HG03103 (cell line): Measurements from ENCODE around the gene MEPCE.
A peak's percentile ranks its signal among the peaks of the same experiment; 100 is the strongest.

Experiments used
- ATAC-seq: cut with Tn5 transposase; IDR thresholded peaks from one replicate; pipeline ENCODE4 v1.9.1; 2021; ENCODE audit warnings: low read depth; ENCODE audit not compliant: unreplicated experiment

MEPCE gene

DNA sequence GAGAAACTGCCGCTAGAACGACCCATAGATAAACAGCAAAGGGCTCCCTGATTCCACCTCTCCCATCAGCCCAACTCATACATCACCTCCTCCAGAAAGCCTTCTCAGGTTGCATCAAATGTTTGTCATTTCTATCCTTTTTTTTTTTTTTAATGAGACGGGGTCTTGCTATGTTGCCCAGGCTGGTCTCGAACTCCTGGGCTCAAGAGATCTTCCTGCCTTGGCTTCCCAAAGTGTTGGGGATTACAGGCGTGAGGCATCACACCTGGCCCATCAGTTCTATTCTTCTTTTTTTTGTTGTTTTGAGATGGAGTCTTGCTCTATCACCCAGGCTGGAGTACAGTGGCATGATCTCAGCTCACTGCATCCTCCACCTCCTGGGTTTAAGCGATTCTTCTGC is 27.4 kb downstream of the MEPCE start:
- ATAC-seq: no peak

DNA sequence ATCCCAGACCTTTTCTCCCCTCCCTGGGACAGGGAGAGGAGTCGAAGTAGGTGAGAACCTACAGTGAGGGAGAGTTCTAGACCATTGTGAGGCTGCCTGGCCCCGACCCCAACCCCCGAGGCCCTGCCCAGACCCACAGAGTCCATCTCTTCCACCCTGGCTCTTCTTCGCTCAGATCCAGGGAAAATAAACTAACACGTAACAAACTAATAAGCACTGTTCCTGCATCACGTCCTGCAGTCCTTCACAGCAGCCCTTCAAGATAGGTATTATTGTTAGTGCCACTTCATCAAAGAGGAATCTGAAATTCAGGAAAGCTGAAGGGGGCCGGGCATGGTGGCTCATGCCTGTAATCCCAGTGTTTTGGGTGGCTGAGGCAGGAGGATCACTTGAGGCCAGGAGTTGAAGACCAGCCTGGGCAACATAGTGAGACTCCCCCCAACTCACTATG is 34.6 kb downstream of the MEPCE start, which contains the start of gene SPACDR:
TSS of gene SPACDR (minus strand) at position 51 of the 451 bp plus-strand sequence. CDS start 235 bp downstream, outside the sequence.
- ATAC-seq: no peak

DNA sequence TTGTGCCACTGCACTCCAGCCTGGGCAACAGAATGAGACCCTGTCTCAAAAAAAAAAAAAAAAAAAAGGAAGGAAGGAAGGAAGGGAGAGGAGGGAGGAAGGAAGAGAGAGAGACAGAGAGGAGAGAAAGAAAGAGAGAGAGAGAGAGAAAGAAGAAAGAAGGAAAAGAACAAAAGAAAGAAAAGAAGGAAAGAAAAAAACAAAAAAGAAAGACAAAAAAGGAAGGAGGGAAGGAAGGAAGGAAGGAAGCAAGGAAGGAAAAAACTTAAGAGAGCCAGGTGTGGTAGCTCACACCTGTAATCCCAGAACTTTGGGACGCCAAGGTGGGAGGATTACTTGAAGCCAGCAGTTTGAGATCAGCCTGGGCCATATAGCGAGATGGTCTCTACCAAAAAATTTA is 35.2 kb downstream of the MEPCE start:
- no peak for ATAC-seq

DNA sequence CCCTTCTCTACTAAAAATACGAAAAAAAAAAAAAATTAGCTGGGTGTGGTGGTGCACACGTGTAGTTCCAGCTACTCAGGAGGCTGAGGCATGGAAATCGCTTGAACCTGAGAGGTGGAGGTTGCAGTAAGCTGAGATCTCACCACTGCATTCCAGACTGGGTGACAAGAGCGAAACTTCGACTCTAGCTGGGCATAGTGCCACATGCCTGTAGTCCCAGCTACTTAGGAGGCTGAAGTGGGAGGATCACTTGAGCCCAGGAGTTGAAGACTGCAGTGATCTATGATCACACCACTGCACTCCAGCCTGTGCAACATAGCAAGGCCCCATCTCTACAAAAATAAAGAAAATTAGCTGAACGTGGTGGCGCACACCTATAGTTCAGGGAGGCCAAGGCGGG is 35.7 kb downstream of the MEPCE start:
- no peak for ATAC-seq

DNA sequence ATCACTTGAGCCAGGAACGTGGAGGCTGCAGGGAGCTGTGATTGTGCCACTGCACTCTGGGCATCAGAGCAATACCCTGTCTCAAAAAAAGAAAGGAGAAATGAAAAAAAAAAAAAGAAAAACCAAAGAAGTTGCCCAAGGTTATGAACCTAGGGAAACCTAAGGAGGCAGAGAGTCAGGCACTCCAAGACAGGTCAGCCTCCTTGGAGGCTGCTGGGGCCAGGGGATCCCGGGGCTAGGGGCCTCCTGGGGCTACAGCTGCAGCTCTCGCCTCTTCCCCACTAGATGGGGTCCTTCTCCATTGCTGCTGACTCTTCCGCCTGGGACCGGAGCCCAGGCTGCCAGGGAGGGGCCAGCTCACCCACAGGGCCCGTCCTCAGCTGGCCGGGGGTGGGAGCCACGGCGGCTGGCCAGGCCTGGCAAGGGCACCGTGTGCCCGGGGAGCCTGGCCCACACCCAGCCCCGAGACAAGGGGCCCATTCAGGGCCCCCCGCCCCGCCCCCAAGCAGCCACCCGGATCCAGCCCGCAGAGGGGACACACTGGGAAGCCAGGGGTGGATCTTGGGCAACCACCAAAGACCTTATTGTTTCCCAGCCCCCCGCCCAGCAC is 36.2 kb downstream of the MEPCE start:
- ATAC-seq: no peak

DNA sequence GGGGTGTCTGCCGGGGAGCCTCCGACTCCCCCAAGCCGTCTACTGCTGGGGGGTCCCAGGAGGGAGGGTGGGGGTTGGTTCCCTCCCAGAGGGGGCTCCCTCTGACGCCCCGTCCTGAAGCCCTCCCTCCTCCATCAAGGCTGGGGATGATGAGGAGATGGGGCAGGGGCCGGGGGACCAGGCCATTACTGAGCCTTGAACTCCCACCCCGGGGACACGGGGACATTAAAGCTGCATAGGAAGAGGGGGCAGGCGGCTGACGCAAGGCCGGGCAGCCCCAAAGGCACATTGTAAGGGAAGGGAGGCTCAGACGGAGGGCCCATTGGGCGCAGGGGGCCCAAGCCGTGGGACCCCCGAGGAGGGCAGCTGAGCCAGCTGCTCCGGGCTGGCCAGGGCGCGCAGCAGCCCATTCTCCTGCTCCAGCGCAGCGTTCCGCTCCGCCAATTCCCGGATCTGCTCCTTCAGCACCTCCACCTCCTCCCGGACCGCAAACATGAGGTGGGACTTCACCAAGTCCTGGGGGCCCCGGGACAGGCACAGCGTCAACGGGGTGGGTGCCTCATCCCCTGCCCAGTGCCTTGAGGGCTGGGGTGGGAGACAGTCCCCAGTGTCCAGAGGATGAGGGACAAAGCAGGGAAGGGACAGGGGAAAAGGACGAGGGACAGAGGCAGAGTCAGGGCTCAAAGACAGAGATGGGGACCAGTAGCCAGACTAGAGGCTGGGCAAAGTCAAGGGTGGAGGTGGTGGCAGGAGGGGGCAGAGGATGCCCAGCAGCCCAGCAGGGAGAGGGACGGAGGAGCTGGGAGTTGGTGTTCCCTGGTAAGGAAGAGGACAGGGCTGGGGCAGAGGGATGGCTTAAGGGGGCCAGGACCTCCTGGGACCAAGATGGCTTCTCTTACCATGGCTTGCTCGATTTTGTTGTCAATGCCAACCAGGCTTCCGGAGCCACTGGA is 37.3 kb downstream of the MEPCE start:
- ATAC-seq: no peak

DNA sequence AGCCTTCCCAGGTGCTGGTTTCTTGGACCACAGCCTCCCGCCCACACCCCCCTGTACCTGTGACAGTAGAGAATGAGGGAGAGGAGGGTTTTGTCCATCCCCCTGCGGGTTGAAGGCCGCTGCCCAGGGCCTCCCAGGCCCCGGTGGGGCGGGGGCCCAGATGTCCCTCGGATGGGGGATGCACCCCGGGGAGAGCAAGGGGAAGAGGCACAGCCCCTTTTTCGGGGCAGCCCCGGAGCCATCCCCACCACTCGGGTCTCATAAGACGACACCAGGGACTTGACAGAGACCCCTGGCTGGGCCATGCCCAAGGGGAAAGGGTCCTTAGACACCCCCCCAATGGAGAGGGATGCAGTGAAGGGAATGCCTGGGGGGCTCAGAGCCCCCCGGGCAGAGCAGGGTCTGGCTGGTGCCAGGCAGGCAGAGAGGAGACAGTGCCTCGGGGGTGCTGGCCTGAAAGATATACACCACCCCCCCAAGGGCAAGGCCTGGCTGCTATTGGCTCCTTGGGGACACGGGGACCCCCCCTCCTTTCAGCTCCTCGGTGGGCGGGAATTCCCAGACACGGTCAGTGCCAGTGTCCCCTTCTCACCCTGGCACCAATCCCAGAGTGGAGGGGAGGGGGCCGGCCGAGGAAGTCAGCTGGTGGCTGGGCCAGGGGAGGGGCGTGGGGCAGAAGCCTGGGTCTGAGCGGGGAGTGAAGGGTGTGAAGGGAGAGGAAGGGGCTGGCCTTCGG is 38.2 kb downstream of the MEPCE start:
- ATAC-seq: no peak

DNA sequence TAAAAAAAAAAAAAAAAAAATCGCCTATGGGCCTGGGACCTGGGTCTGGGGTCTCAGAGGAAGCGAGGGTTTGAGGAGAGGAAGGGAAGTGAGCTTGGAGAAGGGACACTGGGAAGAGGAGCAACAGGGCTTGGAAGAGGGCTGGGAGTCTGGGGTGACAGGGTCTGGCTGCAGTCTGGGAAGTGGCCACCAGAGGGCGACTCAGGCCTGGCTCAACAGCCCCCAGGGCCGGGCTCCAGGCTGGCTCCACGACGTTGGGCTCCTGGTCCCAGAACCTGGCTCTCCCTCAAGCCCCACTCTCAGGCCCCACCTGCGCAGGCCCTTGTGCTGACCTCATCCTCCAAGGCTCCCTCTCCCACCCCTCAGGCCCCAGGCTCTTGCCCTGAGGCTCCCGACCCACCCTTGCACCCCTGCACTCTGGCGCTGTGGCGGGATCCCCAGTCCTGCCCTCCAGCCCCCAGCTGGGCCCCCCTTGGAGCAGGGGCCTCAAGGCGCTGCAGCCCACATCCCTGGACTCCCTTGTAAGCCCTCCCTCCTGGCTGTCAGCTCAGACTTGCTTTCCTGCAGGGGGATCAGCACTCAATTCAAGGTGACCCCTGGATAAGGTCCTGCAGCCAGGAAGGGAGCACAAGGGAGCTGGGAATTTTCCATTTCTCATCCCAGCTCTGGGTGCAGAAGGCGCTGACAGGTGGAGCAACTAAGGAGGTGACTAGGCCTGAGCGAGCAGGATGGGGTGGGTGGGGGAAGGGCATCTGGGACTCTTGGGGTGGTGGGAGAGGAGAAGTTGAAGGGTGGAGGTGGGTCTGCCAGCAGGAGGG is 39.8 kb downstream of the MEPCE start:
- no peak for ATAC-seq

DNA sequence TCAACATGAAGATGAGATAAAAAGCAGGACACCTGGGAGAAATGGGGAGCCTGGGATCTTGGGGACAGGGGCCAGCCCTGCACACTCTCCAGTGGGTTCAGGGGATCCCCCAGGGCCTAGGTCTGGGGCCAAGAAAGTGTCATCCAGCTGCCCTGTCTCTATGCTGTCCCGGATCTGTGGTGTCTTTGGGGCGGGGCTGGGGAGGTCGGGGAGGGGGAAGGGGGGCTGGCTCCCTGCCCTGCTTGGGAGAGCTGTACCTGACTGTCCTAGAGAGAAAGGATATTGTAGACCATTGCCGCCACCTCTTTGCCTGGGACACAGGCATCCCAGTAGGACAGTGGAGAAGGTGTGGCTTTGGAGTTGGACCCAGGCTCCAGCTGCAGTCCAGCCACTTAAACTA is 41.4 kb downstream of the MEPCE start:
- ATAC-seq: no peak

DNA sequence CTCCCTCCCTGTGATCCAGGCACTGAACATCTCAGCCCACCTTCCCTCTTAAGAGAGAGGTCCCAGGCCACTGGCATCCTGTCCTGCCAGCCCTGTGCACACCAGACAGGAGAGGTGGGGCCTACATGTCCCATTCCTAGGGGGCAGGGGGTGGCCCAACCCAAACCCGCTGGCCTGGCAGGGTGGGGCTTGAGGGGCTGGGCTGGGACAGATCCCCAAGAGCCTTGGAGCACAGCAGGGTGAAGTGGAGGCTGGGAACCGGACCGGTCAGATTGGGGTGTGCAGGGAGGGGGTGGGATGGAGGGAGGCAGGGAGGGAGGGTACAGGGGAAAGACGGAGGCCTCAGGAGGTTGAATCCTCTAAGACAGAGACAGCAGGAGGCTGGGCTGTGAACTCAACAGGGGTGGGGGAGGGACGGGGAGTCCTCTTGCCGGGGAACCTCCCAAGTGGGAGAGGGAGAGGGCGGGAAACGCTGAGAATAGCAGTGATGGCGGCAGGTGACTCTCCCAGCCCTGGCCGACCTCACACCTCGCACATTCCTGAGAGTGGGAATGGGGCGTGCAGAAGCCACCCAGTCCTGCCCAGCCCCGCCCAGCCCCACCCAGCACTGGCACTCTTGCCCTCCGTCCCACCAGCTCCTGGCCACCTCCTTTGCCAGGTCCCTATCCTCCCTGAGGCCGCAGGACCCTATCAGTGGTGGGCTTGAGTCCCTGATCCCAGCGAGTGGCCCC is 42.7 kb downstream of the MEPCE start:
- ATAC-seq: no peak

DNA sequence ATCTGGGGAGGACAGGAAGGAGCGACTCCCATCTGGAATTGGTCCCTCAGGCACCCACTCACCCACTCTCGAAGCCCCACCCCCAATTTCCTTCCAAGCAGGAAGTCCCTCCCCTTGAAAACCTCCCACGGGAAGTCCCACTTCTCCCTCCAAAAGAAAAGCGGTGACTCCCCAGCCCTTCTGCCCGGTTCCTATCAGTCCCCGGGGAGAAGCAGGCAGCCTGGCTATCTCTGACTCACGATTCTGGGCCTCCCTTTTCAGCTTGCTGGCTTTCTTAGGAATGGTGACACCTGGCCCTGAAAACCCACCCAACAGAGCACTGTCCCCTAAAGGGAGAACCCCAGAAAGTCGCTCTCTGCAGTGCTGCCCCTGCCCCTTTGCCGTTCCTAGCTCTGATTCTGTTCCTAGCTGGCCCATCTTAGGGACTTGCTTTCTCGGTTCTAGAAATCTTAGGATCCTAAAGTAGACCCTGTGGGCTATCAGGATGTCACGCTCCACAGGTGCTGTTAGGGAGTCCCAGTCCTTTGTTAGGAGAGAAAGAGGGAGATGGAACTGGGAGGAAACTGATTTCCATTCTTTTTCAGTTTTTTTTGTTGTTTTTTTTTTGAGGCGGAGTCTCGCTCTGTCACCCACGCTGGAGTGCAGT is 43.3 kb downstream of the MEPCE start:
- no peak for ATAC-seq

DNA sequence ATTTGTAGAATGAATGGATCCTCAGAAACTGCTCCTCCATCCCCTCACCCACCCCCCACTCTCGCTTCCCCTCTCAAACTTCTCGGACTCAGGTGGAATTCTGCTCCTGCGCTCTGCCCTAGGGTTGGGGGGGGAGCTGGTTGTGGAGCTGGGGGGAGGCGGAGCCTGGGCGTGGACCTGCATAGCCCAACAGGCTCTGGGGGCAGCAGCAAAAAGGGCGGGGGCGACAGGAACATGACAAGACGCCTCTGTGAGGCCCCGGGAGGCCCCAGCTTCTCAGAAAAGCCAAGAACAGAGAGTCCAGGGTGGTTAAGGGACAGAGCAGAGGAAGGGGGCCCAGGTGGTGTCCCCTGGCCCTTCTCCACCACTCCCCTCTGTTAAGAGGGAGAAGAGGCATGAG is 45.9 kb downstream of the MEPCE start:
- ATAC-seq: no peak

DNA sequence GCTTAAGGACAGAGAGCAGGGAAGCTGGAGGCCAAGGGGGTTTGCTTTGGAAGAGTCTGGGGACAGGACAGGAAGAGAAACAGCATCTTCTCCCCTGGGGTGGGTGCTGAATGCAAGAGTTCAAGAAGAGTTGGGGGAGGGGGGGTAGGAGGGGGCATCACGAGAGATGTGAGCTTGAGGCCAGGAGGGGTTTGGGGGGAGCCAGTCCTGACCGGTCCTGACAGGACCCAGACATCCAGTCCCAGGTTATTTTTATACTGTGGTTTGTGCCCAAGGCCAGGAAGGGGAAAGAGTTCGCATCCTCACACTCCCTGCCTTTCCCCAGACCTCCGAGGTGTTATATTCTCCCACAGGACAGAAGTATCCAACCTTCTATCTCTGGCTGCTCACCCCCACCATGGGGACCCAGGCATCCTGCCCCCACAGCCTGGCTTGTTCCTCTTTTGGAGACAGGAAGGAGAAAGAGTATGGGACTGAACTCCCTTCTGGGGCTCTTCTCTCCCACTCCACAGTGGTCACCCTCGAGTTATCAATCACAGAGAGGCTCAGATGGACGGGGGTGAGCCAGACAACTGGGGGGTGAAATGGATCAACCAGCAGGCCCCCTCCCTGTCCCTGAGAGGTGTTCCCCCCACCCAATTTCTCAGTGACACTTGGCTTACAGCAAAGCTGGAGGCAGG is 46.6 kb downstream of the MEPCE start:
- ATAC-seq: no peak

DNA sequence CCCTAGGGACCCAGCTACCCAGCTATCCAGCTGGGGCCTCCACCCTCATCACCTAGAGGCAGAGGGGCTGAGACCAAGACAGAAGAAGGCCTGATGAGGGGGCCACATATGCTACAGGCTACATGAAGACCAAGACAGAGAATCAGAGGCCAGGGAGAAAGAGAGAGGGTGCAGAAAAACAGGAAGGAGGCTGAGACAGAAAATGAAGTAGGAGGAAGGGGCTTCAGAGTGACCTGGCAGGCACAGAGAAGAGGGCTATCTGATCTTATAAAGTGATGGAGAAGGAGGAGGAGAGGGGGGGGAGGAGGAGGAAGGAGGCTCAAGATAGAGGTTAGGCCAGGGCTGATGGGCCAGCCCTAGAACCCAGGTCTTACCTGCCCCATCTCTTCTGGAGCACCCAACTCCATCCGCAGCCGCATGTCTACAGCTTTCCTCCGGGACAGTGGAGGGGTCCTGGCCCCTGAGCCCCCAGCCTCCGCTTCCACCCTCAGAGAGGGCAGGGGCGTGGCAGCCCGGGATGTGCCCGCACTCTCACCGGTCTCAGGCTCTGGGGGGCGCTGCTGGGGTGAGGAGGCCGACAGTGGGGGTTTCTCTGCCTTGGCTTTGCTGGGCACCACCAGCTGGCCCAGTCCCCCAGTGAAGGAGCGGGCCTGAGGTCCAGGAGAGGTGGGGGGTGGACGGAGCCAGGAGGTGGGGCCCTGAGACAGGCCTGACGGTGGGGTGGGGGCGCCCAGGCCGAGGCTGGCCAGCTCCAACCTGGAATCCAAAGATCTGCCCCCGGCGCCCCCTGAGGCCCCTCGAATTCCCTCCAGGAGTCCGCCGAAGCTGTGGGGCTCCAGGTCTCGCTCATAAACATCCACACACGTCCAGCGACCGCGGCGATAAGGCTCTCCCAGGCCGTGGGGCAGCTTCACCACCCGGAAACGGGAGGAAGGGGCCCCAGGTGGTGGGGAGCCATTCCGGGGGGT is 47.6 kb downstream of the MEPCE start:
- no peak for ATAC-seq

DNA sequence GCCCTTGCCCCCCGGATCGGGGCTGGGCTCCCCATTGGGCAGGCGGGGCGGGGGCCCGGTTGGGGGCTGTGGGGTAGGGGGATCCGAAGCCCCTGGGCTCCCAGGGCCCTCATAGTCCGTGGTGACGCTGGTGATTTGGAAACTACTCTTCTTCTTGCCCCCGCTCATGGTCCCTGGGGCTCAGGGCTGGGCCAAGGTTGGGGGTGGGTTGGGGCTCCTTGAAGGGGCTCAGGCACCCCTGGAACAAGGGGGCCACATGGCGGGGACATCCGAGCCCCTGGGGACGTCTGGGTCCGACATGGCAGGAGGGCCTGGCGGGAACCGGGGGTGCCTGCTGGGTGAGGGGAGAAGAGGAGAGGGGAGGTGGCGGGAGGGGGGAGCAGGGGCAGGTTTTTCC is 48.2 kb downstream of the MEPCE start:
- no peak for ATAC-seq

DNA sequence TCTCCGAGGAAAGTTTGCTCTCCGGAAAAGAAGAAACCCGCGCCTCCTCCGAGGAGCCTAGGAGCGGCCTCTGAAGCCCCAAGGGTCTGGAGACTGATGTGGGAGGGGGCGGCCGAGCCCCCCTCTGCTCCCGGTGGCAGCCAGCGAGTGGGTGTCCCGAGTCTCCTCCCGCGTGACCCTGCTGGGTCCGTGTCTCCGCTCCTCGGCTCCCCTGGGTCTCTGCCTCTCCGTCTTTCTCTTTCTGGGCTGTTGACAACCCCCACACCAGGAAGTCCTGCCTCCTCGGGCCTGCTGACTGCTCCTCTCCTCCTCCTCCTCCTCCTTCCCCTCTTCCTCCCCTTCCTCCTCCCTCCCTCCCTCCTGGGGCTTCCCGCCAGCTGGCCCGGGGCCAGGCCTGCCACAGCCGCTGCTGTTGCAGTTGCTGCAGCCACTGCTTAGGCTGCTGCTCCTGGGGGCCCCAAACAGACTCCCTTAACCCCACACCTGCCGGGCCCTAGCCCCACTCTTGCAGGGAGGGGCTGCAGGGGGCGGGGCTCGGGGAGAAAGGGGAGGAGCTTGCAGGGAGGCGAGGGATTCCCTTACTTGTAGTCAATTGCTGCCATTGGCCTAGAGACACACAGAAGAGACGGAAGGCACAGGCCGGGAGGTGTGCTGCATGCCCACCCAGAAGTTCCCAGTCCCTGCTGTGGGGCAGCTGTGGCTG is 49.5 kb downstream of the MEPCE start, which contains the start of gene TSC22D4:
TSS of gene TSC22D4 (minus strand) at position 257 of the 703 bp plus-strand sequence. CDS start 1,176 bp downstream, outside the sequence.
- ATAC-seq: peak; percentile 51

DNA sequence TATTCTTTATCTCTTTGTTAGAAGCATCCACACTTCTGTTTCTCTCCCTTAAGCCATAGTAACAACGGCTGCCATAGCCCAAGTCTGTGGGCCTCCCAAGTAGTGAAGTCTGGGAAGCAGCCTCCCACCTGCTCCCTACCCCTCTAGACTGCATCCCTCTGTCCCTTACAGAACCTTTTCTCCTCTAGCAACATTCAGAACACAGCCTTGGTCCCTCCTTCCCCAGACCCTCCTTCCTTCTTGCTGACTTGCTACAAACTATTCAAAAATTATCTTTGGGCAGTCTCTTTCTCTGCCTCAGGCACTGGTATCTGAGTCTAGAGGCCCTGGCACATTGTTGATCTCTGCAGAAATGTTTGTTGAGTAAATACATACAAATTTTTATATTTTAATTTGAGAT is 51.8 kb downstream of the MEPCE start:
- ATAC-seq: no peak
